HEK293 (cell line): Measurements from ENCODE around the gene ECM2.
A peak's percentile ranks its signal among the peaks of the same experiment; 100 is the strongest.

Experiments used
- CTCF ChIA-PET: fragments of 350-600 bp; formaldehyde crosslinking; extraction: SDS; loops from one replicate; lab custom pipeline; 2021; ENCODE audit warnings: antibody characterized with exemption; lab: Yijun Ruan, JAX
- POLR2A ChIA-PET: fragments of 300-600 bp; formaldehyde crosslinking; extraction: SDS; loops from one replicate; lab custom pipeline; 2020; ENCODE audit warnings: antibody characterized with exemption, inconsistent platforms; lab: Yijun Ruan, JAX
- H3K27ac ChIP-seq: fragments of 200-500 bp; sonication (Bioruptor generic); 2 replicates; pipeline ENCODE4 v1.5.1; 2014; ENCODE audit warnings: low read depth, low read length, control low read depth, inconsistent platforms; ENCODE audit errors: extremely low read depth
- H3K36me3 ChIP-seq, 2 experiments: fragments of 200-500 bp in 1 of 2; sonication (Bioruptor generic) in 1 of 2; 1 replicate in 1 of 2; 2 replicates in 1 of 2; pipeline ENCODE4 v1.5.1; 2014 to 2017; ENCODE audit warnings: inconsistent platforms in 2 of 2, low read length in 2 of 2; ENCODE audit not compliant: control insufficient read depth in 2 of 2, insufficient read depth in 1 of 2
- H3K4me1 ChIP-seq: fragments of 200-500 bp; sonication (Bioruptor generic); 2 replicates; pipeline ENCODE4 v1.5.1; 2014; ENCODE audit warnings: mild to moderate bottlenecking, low read length, inconsistent platforms; ENCODE audit not compliant: control insufficient read depth, insufficient read depth
- H3K4me3 ChIP-seq: 2 replicates; pipeline ENCODE4 v1.5.1; 2011; ENCODE audit warnings: low read depth, mild to moderate bottlenecking, control low read depth, low read length, moderate library complexity
- H3K9me3 ChIP-seq: fragments of 200-500 bp; sonication (Bioruptor generic); 2 replicates; pipeline ENCODE4 v1.5.1; 2014; ENCODE audit warnings: low read depth, low read length, inconsistent platforms; ENCODE audit not compliant: control insufficient read depth, insufficient read depth
- HOXC10 ChIP-seq: sonication (generic); formaldehyde crosslinking; IDR thresholded peaks from 2 replicates; pipeline ENCODE4 v1.8.1; 2023; ENCODE audit warnings: mild to moderate bottlenecking, missing genetic modification reagents
- MZF1 ChIP-seq: fragments of 450-650 bp; formaldehyde crosslinking; IDR thresholded peaks from 2 replicates; pipeline ENCODE4 v1.5.1; 2017; ENCODE audit warnings: missing biosample characterization, missing genetic modification characterization, borderline replicate concordance
- SCRT2 ChIP-seq: fragments of 450-650 bp; formaldehyde crosslinking; IDR thresholded peaks from 2 replicates; pipeline ENCODE4 v1.5.1; 2016; ENCODE audit warnings: missing biosample characterization, missing genetic modification characterization
- YY2 ChIP-seq: fragments of 450-650 bp; formaldehyde crosslinking; IDR thresholded peaks from 2 replicates; pipeline ENCODE4 v1.5.1; 2016; ENCODE audit warnings: missing biosample characterization, missing genetic modification characterization
- ZBTB1 ChIP-seq: fragments of 450-650 bp; formaldehyde crosslinking; IDR thresholded peaks from 2 replicates; pipeline ENCODE4 v1.5.1; 2016; ENCODE audit warnings: missing biosample characterization, missing genetic modification characterization
- ZFHX2 ChIP-seq: fragments of 450-650 bp; formaldehyde crosslinking; conservative IDR thresholded peaks from 2 replicates; pipeline ENCODE4 v1.5.1; 2016; ENCODE audit warnings: missing biosample characterization, missing genetic modification characterization
- ZFP69B ChIP-seq: fragments of 450-650 bp; formaldehyde crosslinking; IDR thresholded peaks from 2 replicates; pipeline ENCODE4 v1.5.1; 2016; ENCODE audit warnings: missing biosample characterization, missing genetic modification characterization
- ZNF121 ChIP-seq: fragments of 450-650 bp; formaldehyde crosslinking; IDR thresholded peaks from 2 replicates; pipeline ENCODE4 v1.5.1; 2016; ENCODE audit warnings: missing biosample characterization, missing genetic modification characterization
- ZNF132 ChIP-seq: fragments of 450-650 bp; formaldehyde crosslinking; IDR thresholded peaks from 2 replicates; pipeline ENCODE4 v1.5.1; 2017; ENCODE audit warnings: missing biosample characterization, missing genetic modification characterization, borderline replicate concordance
- ZNF324 ChIP-seq: fragments of 450-650 bp; formaldehyde crosslinking; IDR thresholded peaks from 2 replicates; pipeline ENCODE4 v1.5.1; 2016; ENCODE audit warnings: missing biosample characterization, missing genetic modification characterization
- ZNF341 ChIP-seq: fragments of 450-650 bp; formaldehyde crosslinking; IDR thresholded peaks from 2 replicates; pipeline ENCODE4; 2016; ENCODE audit warnings: low read depth, missing biosample characterization, missing genetic modification characterization
- ZNF37A ChIP-seq: fragments of 450-650 bp; IDR thresholded peaks from 2 replicates; pipeline ENCODE4 v1.5.1; 2018; ENCODE audit warnings: missing biosample characterization, missing genetic modification characterization
- ZNF423 ChIP-seq: fragments of 450-650 bp; formaldehyde crosslinking; IDR thresholded peaks from 2 replicates; pipeline ENCODE4 v1.5.1; 2016; ENCODE audit warnings: missing biosample characterization, missing genetic modification characterization
- ZNF501 ChIP-seq: fragments of 450-650 bp; formaldehyde crosslinking; IDR thresholded peaks from 2 replicates; pipeline ENCODE4 v1.5.1; 2016; ENCODE audit warnings: missing biosample characterization, missing genetic modification characterization
- ZNF596 ChIP-seq: fragments of 450-650 bp; IDR thresholded peaks from 2 replicates; pipeline ENCODE4 v1.5.0; 2018; ENCODE audit warnings: missing biosample characterization, mild to moderate bottlenecking, missing genetic modification characterization, moderate library complexity
- ZNF621 ChIP-seq: fragments of 450-650 bp; formaldehyde crosslinking; IDR thresholded peaks from 2 replicates; pipeline ENCODE4 v1.5.1; 2017; ENCODE audit warnings: missing biosample characterization, missing genetic modification characterization
- ZNF654 ChIP-seq: fragments of 450-650 bp; formaldehyde crosslinking; IDR thresholded peaks from 2 replicates; pipeline ENCODE4 v1.5.1; 2016; ENCODE audit warnings: low read depth, missing biosample characterization, missing genetic modification characterization
- ZNF664 ChIP-seq: fragments of 450-650 bp; formaldehyde crosslinking; IDR thresholded peaks from 2 replicates; pipeline ENCODE4 v1.5.1; 2016; ENCODE audit warnings: missing biosample characterization, missing genetic modification characterization
- ZNF792 ChIP-seq: fragments of 450-650 bp; formaldehyde crosslinking; IDR thresholded peaks from 2 replicates; pipeline ENCODE4 v1.5.1; 2016; ENCODE audit warnings: missing biosample characterization, missing genetic modification characterization
- ZNF837 ChIP-seq: fragments of 450-650 bp; formaldehyde crosslinking; IDR thresholded peaks from 2 replicates; pipeline ENCODE4 v1.5.1; 2016; ENCODE audit warnings: missing biosample characterization, missing genetic modification characterization
- ZSCAN30 ChIP-seq: fragments of 450-650 bp; IDR thresholded peaks from 2 replicates; pipeline ENCODE4 v1.5.1; 2018; ENCODE audit warnings: missing biosample characterization, mild to moderate bottlenecking, missing genetic modification characterization, moderate library complexity
- ZXDB ChIP-seq: fragments of 450-650 bp; formaldehyde crosslinking; IDR thresholded peaks from 2 replicates; pipeline ENCODE4 v1.5.1; 2016; ENCODE audit warnings: missing biosample characterization, missing genetic modification characterization
- TF ChIP-seq, protein P1 (sequence below): fragments of 450-650 bp; formaldehyde crosslinking; IDR thresholded peaks from 2 replicates; pipeline ENCODE4 v1.5.1; 2016; ENCODE audit warnings: missing biosample characterization, missing genetic modification characterization
- TF ChIP-seq, protein P2 (sequence below): fragments of 450-650 bp; formaldehyde crosslinking; IDR thresholded peaks from 2 replicates; pipeline ENCODE4 v1.5.1; 2016; ENCODE audit warnings: missing biosample characterization, missing genetic modification characterization
- TF ChIP-seq, protein P3 (sequence below): fragments of 450-650 bp; formaldehyde crosslinking; IDR thresholded peaks from 2 replicates; pipeline ENCODE4 v1.5.1; 2016; ENCODE audit warnings: missing biosample characterization, missing genetic modification characterization
- TF ChIP-seq, protein P4 (sequence below): fragments of 450-650 bp; formaldehyde crosslinking; IDR thresholded peaks from 2 replicates; pipeline ENCODE4 v1.5.1; 2016; ENCODE audit warnings: missing biosample characterization, missing genetic modification characterization
- TF ChIP-seq, protein P5 (sequence below): fragments of 450-650 bp; formaldehyde crosslinking; IDR thresholded peaks from 2 replicates; pipeline ENCODE4 v1.5.1; 2017; ENCODE audit warnings: missing biosample characterization, missing genetic modification characterization

ECM2 gene

DNA sequence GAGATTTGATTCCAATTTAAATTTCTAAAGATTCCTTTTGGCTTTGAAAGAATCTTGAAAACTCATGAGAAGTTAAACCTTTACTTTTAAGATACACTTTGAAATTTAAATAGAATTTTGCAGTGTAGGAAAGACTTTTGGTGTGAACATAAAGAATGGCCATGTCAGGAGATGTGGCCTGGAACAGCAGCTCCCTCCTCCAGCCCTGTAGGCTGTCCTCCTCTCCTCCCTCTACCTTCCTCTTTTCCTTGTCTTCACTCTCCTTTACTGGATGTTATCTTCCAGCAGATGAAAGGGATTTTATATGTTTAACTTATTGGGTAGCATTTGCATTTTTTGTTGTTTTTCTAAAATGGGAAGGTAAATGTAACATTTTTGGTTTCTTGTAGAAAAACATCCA lies 72.4 kb downstream of the ECM2 start:
- no peaks in the 10 kb centered on the region for H3K36me3 ChIP-seq
- H3K4me3 ChIP-seq, result no peak overlapping the region
- ChIA-PET CTCF (interaction anchor here (0.6 to 1.2 kb wide), 2 partner anchors 323 to 509 kb away, joined by 3 read pairs; no protein-coding TSS in a partner anchor), POLR2A (no interaction called here)
- H3K9me3 ChIP-seq, result no peaks in the 10 kb centered on the region
- H3K27ac ChIP-seq, result no peak overlapping the region
- H3K4me1 ChIP-seq, result no peaks in the 10 kb centered on the region
- TF ChIP-seq MZF1 (tag by site-specific recombination), result no peak
- TF ChIP-seq ZNF341 (tag by site-specific recombination), result peak; percentile 48
- TF ChIP-seq, all 188 proteins: peak for 1

DNA sequence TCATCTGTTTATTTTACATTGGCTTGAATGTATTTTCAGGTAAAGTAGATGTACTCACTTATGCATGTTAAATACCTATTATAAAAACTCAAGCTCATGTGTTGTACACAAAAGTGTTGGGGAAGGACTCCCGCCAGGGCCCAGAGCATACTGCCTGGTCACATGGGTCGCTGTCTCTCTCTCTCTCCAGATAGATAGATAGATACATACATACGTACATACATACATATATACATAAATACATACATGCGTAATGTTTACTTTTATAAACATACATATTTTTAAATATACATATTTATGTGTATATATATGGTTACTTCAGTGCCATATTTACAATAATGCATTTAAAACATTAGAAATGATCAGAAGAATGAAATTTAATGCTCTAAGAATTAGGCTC lies 78.2 kb downstream of the ECM2 start:
- Histone ChIP-seq H3K4me3 (no peak overlapping the region), H3K4me1 (no peaks in the 10 kb centered on the region), H3K36me3 (no peaks in the 10 kb centered on the region), H3K27ac (no peak overlapping the region), H3K9me3 (no peaks in the 10 kb centered on the region)
- ChIA-PET CTCF (interaction anchor here (1.0 to 1.2 kb wide), 2 partner anchors 13 to 18 kb away, joined by 3 read pairs; no protein-coding TSS in a partner anchor), POLR2A (interaction anchor here (0.8 kb wide), 1 partner anchor 132 kb away, joined by 3 read pairs; the partner anchor contains the start of genes CENPP and NOL8)
- TF ChIP-seq ZFHX2 (tag by site-specific recombination), result no peak
- TF ChIP-seq, protein P1, sequence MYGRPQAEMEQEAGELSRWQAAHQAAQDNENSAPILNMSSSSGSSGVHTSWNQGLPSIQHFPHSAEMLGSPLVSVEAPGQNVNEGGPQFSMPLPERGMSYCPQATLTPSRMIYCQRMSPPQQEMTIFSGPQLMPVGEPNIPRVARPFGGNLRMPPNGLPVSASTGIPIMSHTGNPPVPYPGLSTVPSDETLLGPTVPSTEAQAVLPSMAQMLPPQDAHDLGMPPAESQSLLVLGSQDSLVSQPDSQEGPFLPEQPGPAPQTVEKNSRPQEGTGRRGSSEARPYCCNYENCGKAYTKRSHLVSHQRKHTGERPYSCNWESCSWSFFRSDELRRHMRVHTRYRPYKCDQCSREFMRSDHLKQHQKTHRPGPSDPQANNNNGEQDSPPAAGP (tag by site-specific recombination), result no peak
- TF ChIP-seq, protein P2, sequence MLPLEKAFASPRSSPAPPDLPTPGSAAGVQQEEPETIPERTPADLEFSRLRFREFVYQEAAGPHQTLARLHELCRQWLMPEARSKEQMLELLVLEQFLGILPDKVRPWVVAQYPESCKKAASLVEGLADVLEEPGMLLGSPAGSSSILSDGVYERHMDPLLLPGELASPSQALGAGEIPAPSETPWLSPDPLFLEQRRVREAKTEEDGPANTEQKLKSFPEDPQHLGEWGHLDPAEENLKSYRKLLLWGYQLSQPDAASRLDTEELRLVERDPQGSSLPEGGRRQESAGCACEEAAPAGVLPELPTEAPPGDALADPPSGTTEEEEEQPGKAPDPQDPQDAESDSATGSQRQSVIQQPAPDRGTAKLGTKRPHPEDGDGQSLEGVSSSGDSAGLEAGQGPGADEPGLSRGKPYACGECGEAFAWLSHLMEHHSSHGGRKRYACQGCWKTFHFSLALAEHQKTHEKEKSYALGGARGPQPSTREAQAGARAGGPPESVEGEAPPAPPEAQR (tag by site-specific recombination), result no peak

DNA sequence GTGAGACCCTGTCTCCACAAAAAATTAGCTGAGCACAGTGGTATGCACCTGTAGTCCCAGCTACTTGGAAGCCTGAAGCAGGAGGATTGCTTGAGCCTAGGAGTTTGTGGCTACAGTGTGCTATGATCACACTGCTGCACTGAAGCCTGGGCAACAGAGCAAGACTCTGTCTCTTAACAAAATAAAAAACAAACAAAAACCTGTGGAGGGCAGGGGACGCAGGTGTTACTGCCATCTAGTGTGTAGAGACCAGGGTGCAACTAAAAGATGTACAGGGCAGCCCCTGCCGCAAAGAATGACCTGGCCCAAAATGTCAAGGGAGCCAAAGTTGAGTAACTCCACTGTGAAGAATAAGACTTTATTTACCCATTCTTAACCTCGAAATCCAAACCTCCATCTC lies 80.6 kb downstream of the ECM2 start:
- CTCF ChIA-PET, result interaction anchor here (0.6 to 2.2 kb wide), 7 partner anchors 9 to 336 kb away, joined by 3 to 6 read pairs (median 4); no protein-coding TSS in a partner anchor
- no peak overlapping the region for H3K4me3 ChIP-seq
- TF ChIP-seq ZNF501 (tag by site-specific recombination), result no peak
- TF ChIP-seq YY2 (tag by site-specific recombination), result no peak
- TF ChIP-seq, protein P3, sequence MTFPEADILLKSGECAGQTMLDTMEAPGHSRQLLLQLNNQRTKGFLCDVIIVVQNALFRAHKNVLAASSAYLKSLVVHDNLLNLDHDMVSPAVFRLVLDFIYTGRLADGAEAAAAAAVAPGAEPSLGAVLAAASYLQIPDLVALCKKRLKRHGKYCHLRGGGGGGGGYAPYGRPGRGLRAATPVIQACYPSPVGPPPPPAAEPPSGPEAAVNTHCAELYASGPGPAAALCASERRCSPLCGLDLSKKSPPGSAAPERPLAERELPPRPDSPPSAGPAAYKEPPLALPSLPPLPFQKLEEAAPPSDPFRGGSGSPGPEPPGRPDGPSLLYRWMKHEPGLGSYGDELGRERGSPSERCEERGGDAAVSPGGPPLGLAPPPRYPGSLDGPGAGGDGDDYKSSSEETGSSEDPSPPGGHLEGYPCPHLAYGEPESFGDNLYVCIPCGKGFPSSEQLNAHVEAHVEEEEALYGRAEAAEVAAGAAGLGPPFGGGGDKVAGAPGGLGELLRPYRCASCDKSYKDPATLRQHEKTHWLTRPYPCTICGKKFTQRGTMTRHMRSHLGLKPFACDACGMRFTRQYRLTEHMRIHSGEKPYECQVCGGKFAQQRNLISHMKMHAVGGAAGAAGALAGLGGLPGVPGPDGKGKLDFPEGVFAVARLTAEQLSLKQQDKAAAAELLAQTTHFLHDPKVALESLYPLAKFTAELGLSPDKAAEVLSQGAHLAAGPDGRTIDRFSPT (tag by site-specific recombination), result no peak
- TF ChIP-seq ZNF621 (tag by site-specific recombination), result no peak
- TF ChIP-seq SCRT2 (tag by site-specific recombination), result peak; percentile 37; the same call in 1 of the 2 replicates
- TF ChIP-seq ZNF423 (tag by site-specific recombination), result no peak
- no peak for TF ChIP-seq ZFP69B (tag by site-specific recombination)
- TF ChIP-seq ZBTB1 (tag by site-specific recombination), result no peak
- TF ChIP-seq ZNF37A (tag by site-specific recombination), result no peak
- TF ChIP-seq ZNF654 (tag by site-specific recombination), result peak; percentile 23; the same call in 1 of the 2 replicates
- peak; percentile 26; the same call in 1 of the 2 replicates for TF ChIP-seq ZNF121 (tag by site-specific recombination)
- TF ChIP-seq, protein P4, sequence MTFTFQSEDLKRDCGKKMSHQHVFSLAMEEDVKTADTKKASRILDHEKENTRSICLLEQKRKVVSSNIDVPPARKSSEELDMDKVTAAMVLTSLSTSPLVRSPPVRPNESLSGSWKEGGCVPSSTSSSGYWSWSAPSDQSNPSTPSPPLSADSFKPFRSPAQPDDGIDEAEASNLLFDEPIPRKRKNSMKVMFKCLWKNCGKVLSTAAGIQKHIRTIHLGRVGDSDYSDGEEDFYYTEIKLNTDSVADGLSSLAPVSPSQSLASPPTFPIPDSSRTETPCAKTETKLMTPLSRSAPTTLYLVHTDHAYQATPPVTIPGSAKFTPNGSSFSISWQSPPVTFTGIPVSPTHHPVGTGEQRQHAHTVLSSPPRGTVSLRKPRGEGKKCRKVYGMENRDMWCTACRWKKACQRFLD, result no peak
- TF ChIP-seq ZXDB (tag by site-specific recombination), result no peak
- TF ChIP-seq ZNF792, result no peak
- TF ChIP-seq, protein P5, sequence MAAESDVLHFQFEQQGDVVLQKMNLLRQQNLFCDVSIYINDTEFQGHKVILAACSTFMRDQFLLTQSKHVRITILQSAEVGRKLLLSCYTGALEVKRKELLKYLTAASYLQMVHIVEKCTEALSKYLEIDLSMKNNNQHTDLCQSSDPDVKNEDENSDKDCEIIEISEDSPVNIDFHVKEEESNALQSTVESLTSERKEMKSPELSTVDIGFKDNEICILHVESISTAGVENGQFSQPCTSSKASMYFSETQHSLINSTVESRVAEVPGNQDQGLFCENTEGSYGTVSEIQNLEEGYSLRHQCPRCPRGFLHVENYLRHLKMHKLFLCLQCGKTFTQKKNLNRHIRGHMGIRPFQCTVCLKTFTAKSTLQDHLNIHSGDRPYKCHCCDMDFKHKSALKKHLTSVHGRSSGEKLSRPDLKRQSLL (tag by site-specific recombination), result no peak
- TF ChIP-seq ZNF132 (tag by site-specific recombination), result no peak
- TF ChIP-seq ZNF324 (tag by site-specific recombination), result no peak
- TF ChIP-seq ZNF664 (tag by site-specific recombination), result no peak
- no peak for TF ChIP-seq ZSCAN30 (tag by site-specific recombination)
- no peak for TF ChIP-seq HOXC10 (CRISPR knock-in tag)
- TF ChIP-seq ZNF837 (tag by site-specific recombination), result no peak
- TF ChIP-seq ZNF596 (tag by site-specific recombination), result no peak
- TF ChIP-seq, all 188 proteins: peak for 3
- no peak overlapping the region for H3K27ac ChIP-seq
- no peaks in the 10 kb centered on the region for H3K36me3 ChIP-seq
- no peaks in the 10 kb centered on the region for H3K9me3 ChIP-seq
- H3K4me1 ChIP-seq, result no peaks in the 10 kb centered on the region
- POLR2A ChIA-PET, result no interaction called here
